ENCODE results near the gene GPR75.
"Not testable (repeated sequence)": the region's sequence is repeated elsewhere in the genome, so short reads cannot be mapped to it uniquely, and the experiment has no call there.

DNA sequence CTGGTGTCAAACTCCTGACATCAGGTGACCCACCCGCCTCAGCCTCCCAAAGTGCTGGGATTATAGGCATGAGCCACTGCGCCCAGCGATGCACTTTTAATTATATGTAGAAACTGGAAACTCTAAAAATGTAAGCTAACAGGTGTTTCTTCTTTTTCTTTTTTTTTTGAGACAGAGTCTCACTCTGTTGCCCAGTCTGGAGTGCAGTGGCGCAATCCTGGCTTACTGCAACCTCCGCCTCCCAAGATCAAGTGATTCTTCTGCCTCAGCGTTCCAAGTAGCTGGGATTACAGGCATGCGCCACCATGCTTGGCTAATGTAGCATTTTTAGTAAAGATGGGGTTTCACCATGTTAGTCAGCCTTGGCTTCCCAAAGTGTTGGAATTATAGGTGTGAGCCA, 18.1 kb downstream of the GPR75 start:
- TF ChIP-seq, protein P1, sequence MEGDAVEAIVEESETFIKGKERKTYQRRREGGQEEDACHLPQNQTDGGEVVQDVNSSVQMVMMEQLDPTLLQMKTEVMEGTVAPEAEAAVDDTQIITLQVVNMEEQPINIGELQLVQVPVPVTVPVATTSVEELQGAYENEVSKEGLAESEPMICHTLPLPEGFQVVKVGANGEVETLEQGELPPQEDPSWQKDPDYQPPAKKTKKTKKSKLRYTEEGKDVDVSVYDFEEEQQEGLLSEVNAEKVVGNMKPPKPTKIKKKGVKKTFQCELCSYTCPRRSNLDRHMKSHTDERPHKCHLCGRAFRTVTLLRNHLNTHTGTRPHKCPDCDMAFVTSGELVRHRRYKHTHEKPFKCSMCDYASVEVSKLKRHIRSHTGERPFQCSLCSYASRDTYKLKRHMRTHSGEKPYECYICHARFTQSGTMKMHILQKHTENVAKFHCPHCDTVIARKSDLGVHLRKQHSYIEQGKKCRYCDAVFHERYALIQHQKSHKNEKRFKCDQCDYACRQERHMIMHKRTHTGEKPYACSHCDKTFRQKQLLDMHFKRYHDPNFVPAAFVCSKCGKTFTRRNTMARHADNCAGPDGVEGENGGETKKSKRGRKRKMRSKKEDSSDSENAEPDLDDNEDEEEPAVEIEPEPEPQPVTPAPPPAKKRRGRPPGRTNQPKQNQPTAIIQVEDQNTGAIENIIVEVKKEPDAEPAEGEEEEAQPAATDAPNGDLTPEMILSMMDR (conservative IDR thresholded peaks at IDR 0.05): not testable (repeated sequence)
- TF ChIP-seq ZFX (IDR thresholded peaks at IDR 0.05): not testable (repeated sequence)

All from C4-2B (cell line).